ENCODE results near the gene FBXO34.
"Not testable (repeated sequence)": the region's sequence is repeated elsewhere in the genome, so short reads cannot be mapped to it uniquely, and the experiment has no call there.

Gene FBXO34

GRCh38 chr14:55372423-55372822 lies 101.2 kb downstream of the FBXO34 start:
- H3K27ac ChIP-seq (ENCODE audit: low read depth, low read length) = no peak overlapping the region
- H3K4me3 ChIP-seq (ENCODE audit: low read depth in 1 of 5, low read length in 5 of 5) = no peak overlapping the region
- peaks cover 11 to 57% (median 47%) of the 10 kb centered on the region in 5 donors for H3K36me3 ChIP-seq (ENCODE audit: control insufficient read depth in 5 of 5, insufficient read depth in 5 of 5, low read length in 5 of 5)
- H3K4me1 ChIP-seq (ENCODE audit: control insufficient read depth in 5 of 5, insufficient read depth in 5 of 5, low read length in 5 of 5) = no peaks in the 10 kb centered on the region
- no peaks in the 10 kb centered on the region for H3K9me3 ChIP-seq (ENCODE audit: control insufficient read depth in 5 of 5, low read length in 5 of 5)
- no peak overlapping the region for H3K9ac ChIP-seq (ENCODE audit: low read length in 5 of 5)
- no peaks in the 10 kb centered on the region for H3K27me3 ChIP-seq (ENCODE audit: control insufficient read depth in 5 of 5, insufficient read depth in 4 of 5, low read length in 5 of 5)

- Histone ChIP-seq H3K36me3 (ENCODE audit: control insufficient read depth in 5 of 5, insufficient read depth in 5 of 5, low read length in 5 of 5) (peaks cover 11 to 56% (median 51%) of the 10 kb centered on the region in 5 donors), H3K27me3 (ENCODE audit: control insufficient read depth in 5 of 5, insufficient read depth in 4 of 5, low read length in 5 of 5) (no peaks in the 10 kb centered on the region), H3K4me3 (ENCODE audit: low read depth in 1 of 5, low read length in 5 of 5) (no peak overlapping the region), H3K27ac (ENCODE audit: low read depth, low read length) (no peak overlapping the region), H3K4me1 (ENCODE audit: control insufficient read depth in 5 of 5, insufficient read depth in 5 of 5, low read length in 5 of 5) (no peaks in the 10 kb centered on the region), H3K9me3 (ENCODE audit: control insufficient read depth in 5 of 5, low read length in 5 of 5) (no peaks in the 10 kb centered on the region), H3K9ac (ENCODE audit: low read length in 5 of 5) (no peak overlapping the region)
These were observed 101.6 kb downstream of the FBXO34 start for GRCh38 chr14:55372825-55373224.

- Histone ChIP-seq H3K36me3 (ENCODE audit: control insufficient read depth in 5 of 5, insufficient read depth in 5 of 5, low read length in 5 of 5) (peaks cover 12 to 56% (median 49%) of the 10 kb centered on the region in 5 donors), H3K9ac (ENCODE audit: low read length in 5 of 5) (no peak overlapping the region), H3K27me3 (ENCODE audit: control insufficient read depth in 5 of 5, insufficient read depth in 4 of 5, low read length in 5 of 5) (no peaks in the 10 kb centered on the region), H3K4me3 (ENCODE audit: low read depth in 1 of 5, low read length in 5 of 5) (no peak overlapping the region), H3K4me1 (ENCODE audit: control insufficient read depth in 5 of 5, insufficient read depth in 5 of 5, low read length in 5 of 5) (no peaks in the 10 kb centered on the region), H3K9me3 (ENCODE audit: control insufficient read depth in 5 of 5, low read length in 5 of 5) (no peaks in the 10 kb centered on the region), H3K27ac (ENCODE audit: low read depth, low read length) (no peak overlapping the region)
These were observed 102.8 kb downstream of the FBXO34 start for GRCh38 chr14:55373784-55374705.

GRCh38 chr14:55374771-55375170 lies 103.5 kb downstream of the FBXO34 start:
- no peaks in the 10 kb centered on the region for H3K9me3 ChIP-seq (ENCODE audit: control insufficient read depth in 5 of 5, low read length in 5 of 5)
- H3K27me3 ChIP-seq (ENCODE audit: control insufficient read depth in 5 of 5, insufficient read depth in 4 of 5, low read length in 5 of 5) = no peaks in the 10 kb centered on the region
- H3K4me1 ChIP-seq (ENCODE audit: control insufficient read depth in 5 of 5, insufficient read depth in 5 of 5, low read length in 5 of 5) = no peaks in the 10 kb centered on the region
- peaks cover 10 to 54% (median 47%) of the 10 kb centered on the region in 5 donors for H3K36me3 ChIP-seq (ENCODE audit: control insufficient read depth in 5 of 5, insufficient read depth in 5 of 5, low read length in 5 of 5)
- no peak overlapping the region for H3K4me3 ChIP-seq (ENCODE audit: low read depth in 1 of 5, low read length in 5 of 5)
- H3K9ac ChIP-seq (ENCODE audit: low read length in 5 of 5) = no peak overlapping the region
- no peak overlapping the region for H3K27ac ChIP-seq (ENCODE audit: low read depth, low read length)

GRCh38 chr14:55377236-55377635 lies 106.0 kb downstream of the FBXO34 start:
- Histone ChIP-seq H3K36me3 (ENCODE audit: control insufficient read depth in 5 of 5, insufficient read depth in 5 of 5, low read length in 5 of 5) (peaks cover 19 to 68% (median 61%) of the 10 kb centered on the region in 5 donors), H3K4me3 (ENCODE audit: low read depth in 1 of 5, low read length in 5 of 5) (no peak overlapping the region), H3K27ac (ENCODE audit: low read depth, low read length) (no peak overlapping the region), H3K27me3 (ENCODE audit: control insufficient read depth in 5 of 5, insufficient read depth in 4 of 5, low read length in 5 of 5) (no peaks in the 10 kb centered on the region), H3K9ac (ENCODE audit: low read length in 5 of 5) (no peak overlapping the region), H3K4me1 (ENCODE audit: control insufficient read depth in 5 of 5, insufficient read depth in 5 of 5, low read length in 5 of 5) (no peaks in the 10 kb centered on the region), H3K9me3 (ENCODE audit: control insufficient read depth in 5 of 5, low read length in 5 of 5) (no peaks in the 10 kb centered on the region)

GRCh38 chr14:55381040-55381439 lies 109.8 kb downstream of the FBXO34 start:
- Histone ChIP-seq H3K4me1 (ENCODE audit: control insufficient read depth in 5 of 5, insufficient read depth in 5 of 5, low read length in 5 of 5) (peaks cover 3 to 19% (median 8%) of the 10 kb centered on the region in 5 donors), H3K9ac (ENCODE audit: low read length in 5 of 5) (no peak overlapping the region), H3K9me3 (ENCODE audit: control insufficient read depth in 5 of 5, low read length in 5 of 5) (no peaks in the 10 kb centered on the region), H3K27ac (ENCODE audit: low read depth, low read length) (no peak overlapping the region), H3K27me3 (ENCODE audit: control insufficient read depth in 5 of 5, insufficient read depth in 4 of 5, low read length in 5 of 5) (no peaks in the 10 kb centered on the region), H3K36me3 (ENCODE audit: control insufficient read depth in 5 of 5, insufficient read depth in 5 of 5, low read length in 5 of 5) (peaks cover 21 to 68% (median 60%) of the 10 kb centered on the region in 5 donors), H3K4me3 (ENCODE audit: low read depth in 1 of 5, low read length in 5 of 5) (no peak overlapping the region)

- Histone ChIP-seq H3K27me3 (ENCODE audit: control insufficient read depth in 5 of 5, insufficient read depth in 4 of 5, low read length in 5 of 5) (no peaks in the 10 kb centered on the region), H3K9me3 (ENCODE audit: control insufficient read depth in 5 of 5, low read length in 5 of 5) (no peaks in the 10 kb centered on the region), H3K27ac (ENCODE audit: low read depth, low read length) (no peak overlapping the region), H3K4me3 (ENCODE audit: low read depth in 1 of 5, low read length in 5 of 5) (no peak overlapping the region), H3K4me1 (ENCODE audit: control insufficient read depth in 5 of 5, insufficient read depth in 5 of 5, low read length in 5 of 5) (peaks cover 3 to 19% (median 8%) of the 10 kb centered on the region in 5 donors), H3K36me3 (ENCODE audit: control insufficient read depth in 5 of 5, insufficient read depth in 5 of 5, low read length in 5 of 5) (peaks cover 20 to 68% (median 56%) of the 10 kb centered on the region in 5 donors), H3K9ac (ENCODE audit: low read length in 5 of 5) (no peak overlapping the region)
These were observed 110.3 kb downstream of the FBXO34 start for GRCh38 chr14:55381561-55381960.

GRCh38 chr14:55382483-55382882 lies 111.3 kb downstream of the FBXO34 start:
- H3K4me3 ChIP-seq (ENCODE audit: low read depth in 1 of 5, low read length in 5 of 5) = no peak overlapping the region
- no peak overlapping the region for H3K27ac ChIP-seq (ENCODE audit: low read depth, low read length)

GRCh38 chr14:55383056-55383466 lies 111.8 kb downstream of the FBXO34 start:
- Histone ChIP-seq H3K4me1 (ENCODE audit: control insufficient read depth in 5 of 5, insufficient read depth in 5 of 5, low read length in 5 of 5) (peaks cover 3 to 19% (median 8%) of the 10 kb centered on the region in 5 donors), H3K9ac (ENCODE audit: low read length in 5 of 5) (peak overlapping the region in 1 of 5 donors; percentile 25), H3K36me3 (ENCODE audit: control insufficient read depth in 5 of 5, insufficient read depth in 5 of 5, low read length in 5 of 5) (peaks cover 17 to 70% (median 57%) of the 10 kb centered on the region in 5 donors)
- H3K4me3 ChIP-seq (ENCODE audit: low read depth in 1 of 5, low read length in 5 of 5); H3K9me3 ChIP-seq (ENCODE audit: control insufficient read depth in 5 of 5, low read length in 5 of 5); H3K27ac ChIP-seq (ENCODE audit: low read depth, low read length); H3K27me3 ChIP-seq (ENCODE audit: control insufficient read depth in 5 of 5, insufficient read depth in 4 of 5, low read length in 5 of 5): not testable (repeated sequence)

More at GRCh38 chr14:55382483-55382882, 111.3 kb downstream of the FBXO34 start:
- no peaks in the 10 kb centered on the region for H3K9me3 ChIP-seq (ENCODE audit: control insufficient read depth in 5 of 5, low read length in 5 of 5)
- peak overlapping the region in 1 of 5 donors; percentile 25 for H3K9ac ChIP-seq (ENCODE audit: low read length in 5 of 5)
- peaks cover 3 to 19% (median 8%) of the 10 kb centered on the region in 5 donors for H3K4me1 ChIP-seq (ENCODE audit: control insufficient read depth in 5 of 5, insufficient read depth in 5 of 5, low read length in 5 of 5)
- H3K27me3 ChIP-seq (ENCODE audit: control insufficient read depth in 5 of 5, insufficient read depth in 4 of 5, low read length in 5 of 5) = no peaks in the 10 kb centered on the region
- peaks cover 20 to 68% (median 56%) of the 10 kb centered on the region in 5 donors for H3K36me3 ChIP-seq (ENCODE audit: control insufficient read depth in 5 of 5, insufficient read depth in 5 of 5, low read length in 5 of 5)

GRCh38 chr14:55383541-55384140 lies 112.4 kb downstream of the FBXO34 start:
- Histone ChIP-seq H3K4me3 (ENCODE audit: low read depth in 1 of 5, low read length in 5 of 5) (no peak overlapping the region), H3K9me3 (ENCODE audit: control insufficient read depth in 5 of 5, low read length in 5 of 5) (no peaks in the 10 kb centered on the region), H3K4me1 (ENCODE audit: control insufficient read depth in 5 of 5, insufficient read depth in 5 of 5, low read length in 5 of 5) (peaks cover 3 to 19% (median 8%) of the 10 kb centered on the region in 5 donors), H3K36me3 (ENCODE audit: control insufficient read depth in 5 of 5, insufficient read depth in 5 of 5, low read length in 5 of 5) (peaks cover 16 to 69% (median 53%) of the 10 kb centered on the region in 5 donors), H3K9ac (ENCODE audit: low read length in 5 of 5) (peak overlapping the region in 2 of 5 donors; percentile 2 to 22), H3K27me3 (ENCODE audit: control insufficient read depth in 5 of 5, insufficient read depth in 4 of 5, low read length in 5 of 5) (no peaks in the 10 kb centered on the region), H3K27ac (ENCODE audit: low read depth, low read length) (peak overlapping the region; percentile 51)

Data from subcutaneous abdominal adipose tissue (tissue), 5 donors.